Motor neuron (in vitro differentiated cells): ENCODE measurements around the gene PEX12. TPM values are rescaled to one million over a fixed set of nuclear protein-coding genes. Genes with fewer than 3 reads are reported as not detected.

ENCODE experiments used
- ATAC-seq, 8 experiments: fragments of 200-7000 bp; cut with Tn5 transposase; replicated peaks in 6 of 8; 2 replicates each; pipeline ENCODE4 v1.8.0; 2021; ENCODE audit warnings: mild to moderate bottlenecking in 8 of 8, moderate library complexity in 8 of 8
- H3K27ac ChIP-seq, 2 donors: fragments of 250-450 bp; sonication (Bioruptor Pico); 2 replicates each; pipeline ENCODE4 v1.9.0; 2021; ENCODE audit warnings: antibody characterized with exemption in 2 of 2, mild to moderate bottlenecking in 2 of 2, moderate library complexity in 1 of 2
- H3K4me1 ChIP-seq, 2 donors: fragments of 250-450 bp; sonication (Bioruptor Pico); replicated peaks in 1 of 2; 2 replicates each; pipeline ENCODE4 v1.6.1; 2021; ENCODE audit warnings: antibody characterized with exemption in 2 of 2, mild to moderate bottlenecking in 2 of 2, moderate library complexity in 1 of 2
- H3K4me3 ChIP-seq, 5 donors: fragments of 250-450 bp; sonication (Bioruptor Pico); 2 replicates each; pipeline ENCODE4 v1.9.0; 2021; ENCODE audit warnings: antibody characterized with exemption in 5 of 5, mild to moderate bottlenecking in 5 of 5, moderate library complexity in 4 of 5
- WGBS, 10 experiments: fragments of 450-650 bp; shearing (Covaris generic); methylation state at CpG; one replicate each; pipeline ENCODE4 v1.0.0; 2022; 5-methylcytosine and 5-hydroxymethylcytosine counted together
- in situ Hi-C, 9 experiments: fragments of 400-800 bp; cut with MboI; loops; one replicate each; pipeline ENCODE4 v1.15.0; 2021; ENCODE audit warnings: low sequenced_read_pairs in 9 of 9, low pct_unique_long_range_greater_than_20kb in 2 of 9; ENCODE audit not compliant: unreplicated experiment in 9 of 9
- total RNA-seq, 8 experiments: library from RNA; unstranded; fragments of 300-600 nt; gene quantifications; 2 replicates each; pipeline versions ENCODE4 v1.2.3 to v1.2.4, GENCODE V29; 2022

The PEX12 gene
- total RNA-seq, 8 experiments from 2014 or later = 3.9 to 13.0 (median 6.8) TPM

- Histone ChIP-seq H3K4me3 (no peak overlapping the region), H3K4me1 (no peaks in the 10 kb centered on the region), H3K27ac (no peak overlapping the region)
- 82 to 100% (median 100%) methylated on average over 1 to 7 of the region's 7 CpGs; no CpG with 5 or more reads in 1 of the 10 experiments for WGBS, 10 experiments
- in situ Hi-C loops = loop anchor here in 3 of 9 experiments (25.0 kb wide), 1 partner anchor 134 kb away; the partner anchor contains the start of gene RASL10B (in 3 of the 3)
- no peak for ATAC-seq
Measured at GRCh38 chr17:35603674-35604073, 25.3 kb upstream of the PEX12 start.

GRCh38 chr17:35597604-35598003 is 19.2 kb upstream of the PEX12 start:
- no peak overlapping the region for H3K4me3 ChIP-seq

GRCh38 chr17:35596530-35597233 is 18.3 kb upstream of the PEX12 start:
- no peak overlapping the region for H3K27ac ChIP-seq
- WGBS, 10 experiments = 60 to 100% (median 96%) methylated on average over 1 to 17 of the region's 54 CpGs; no CpG with 5 or more reads in 2 of the 10 experiments
- H3K4me1 ChIP-seq = no peaks in the 10 kb centered on the region
- ATAC-seq = peak in 1 of 8 experiments; percentile 18
- in situ Hi-C loops = no loop called here
- no peak overlapping the region for H3K4me3 ChIP-seq

More at GRCh38 chr17:35597604-35598003, 19.2 kb upstream of the PEX12 start:
- WGBS, 10 experiments = 60 to 96% (median 84%) methylated on average over 1 to 5 of the region's 5 CpGs
- in situ Hi-C loops = no loop called here
- no peak for ATAC-seq
- H3K4me1 ChIP-seq = no peaks in the 10 kb centered on the region
- no peak overlapping the region for H3K27ac ChIP-seq

- H3K4me1 ChIP-seq = no peaks in the 10 kb centered on the region
- 80 to 100% (median 87%) methylated on average over 1 to 4 of the region's 4 CpGs; no CpG with 5 or more reads in 1 of the 10 experiments for WGBS, 10 experiments
- no peak for ATAC-seq
- H3K4me3 ChIP-seq = no peak overlapping the region
- H3K27ac ChIP-seq = no peak overlapping the region
- in situ Hi-C loops = no loop called here
Measured at GRCh38 chr17:35596072-35596471, 17.7 kb upstream of the PEX12 start.

- in situ Hi-C loops = no loop called here
- Histone ChIP-seq H3K4me3 (peak overlapping the region; percentile 52 to 98 (median 80)), H3K4me1 (peaks cover 6 to 31% of the 10 kb centered on the region in 2 donors), H3K27ac (peak overlapping the region in 1 of 2 donors; percentile 96)
- 10 to 86% (median 59%) methylated on average over 3 to 12 of the region's 12 CpGs for WGBS, 10 experiments
- ATAC-seq = no peak
Measured at GRCh38 chr17:35588196-35588920, 10.0 kb upstream of the PEX12 start.

- in situ Hi-C loops = no loop called here
- peaks cover 6 to 31% of the 10 kb centered on the region in 2 donors for H3K4me1 ChIP-seq
- H3K27ac ChIP-seq = peak within 1 kb of the TSS; percentile 87 to 96
- WGBS, 10 experiments = 0 to 4% (median 0%) methylated on average over 1 to 14 of the region's 50 CpGs; no CpG with 5 or more reads in 2 of the 10 experiments
- peak within 1 kb of the TSS; percentile 52 to 98 (median 80) for H3K4me3 ChIP-seq
- peak; percentile 87 to 94 (median 92) for ATAC-seq
Measured at GRCh38 chr17:35587074-35587961, 8.9 kb upstream of the PEX12 start, which contains the start of gene AP2B1. TSS of gene AP2B1 (plus strand) at chr17:35587322. CDS start at chr17:35594031, 6,709 bp downstream.

GRCh38 chr17:35586569-35587073 is 8.2 kb upstream of the PEX12 start:
- peak overlapping the region; percentile 87 to 96 for H3K27ac ChIP-seq
- peak; percentile 1 to 29 (median 7) for ATAC-seq
- in situ Hi-C loops = no loop called here
- 16 to 100% (median 31%) methylated on average over 1 to 7 of the region's 7 CpGs; no CpG with 5 or more reads in 1 of the 10 experiments for WGBS, 10 experiments
- H3K4me3 ChIP-seq = peak overlapping the region; percentile 52 to 98 (median 80)
- peaks cover 6 to 31% of the 10 kb centered on the region in 2 donors for H3K4me1 ChIP-seq

DNA sequence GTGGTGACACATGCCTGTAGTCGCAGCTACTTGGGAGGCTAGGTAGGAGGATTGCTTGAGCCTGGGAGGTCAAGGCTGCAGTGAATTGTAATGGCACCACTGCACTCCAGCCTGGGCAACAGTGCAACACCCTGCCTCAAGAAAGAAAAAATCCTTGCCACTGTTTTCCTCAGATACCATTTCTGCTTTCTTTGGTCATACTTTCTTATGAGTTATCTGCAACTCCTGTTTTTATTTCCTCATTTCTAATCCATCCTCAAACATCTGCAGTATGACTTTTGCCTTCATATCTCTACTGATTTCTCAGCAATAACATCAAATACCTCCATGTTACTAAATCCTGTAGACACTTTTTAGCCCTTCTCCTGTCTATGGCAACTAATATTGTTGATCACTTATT is 5.7 kb upstream of the PEX12 start:
- ATAC-seq = no peak
- Histone ChIP-seq H3K4me3 (no peak overlapping the region), H3K27ac (no peak overlapping the region), H3K4me1 (peaks cover 0 to 20% of the 10 kb centered on the region in 2 donors)
- WGBS, 10 experiments = 20 to 83% (median 67%) methylated on average over 1 of the region's 1 CpG; no CpG with 5 or more reads in 6 of the 10 experiments
- in situ Hi-C loops = no loop called here

DNA sequence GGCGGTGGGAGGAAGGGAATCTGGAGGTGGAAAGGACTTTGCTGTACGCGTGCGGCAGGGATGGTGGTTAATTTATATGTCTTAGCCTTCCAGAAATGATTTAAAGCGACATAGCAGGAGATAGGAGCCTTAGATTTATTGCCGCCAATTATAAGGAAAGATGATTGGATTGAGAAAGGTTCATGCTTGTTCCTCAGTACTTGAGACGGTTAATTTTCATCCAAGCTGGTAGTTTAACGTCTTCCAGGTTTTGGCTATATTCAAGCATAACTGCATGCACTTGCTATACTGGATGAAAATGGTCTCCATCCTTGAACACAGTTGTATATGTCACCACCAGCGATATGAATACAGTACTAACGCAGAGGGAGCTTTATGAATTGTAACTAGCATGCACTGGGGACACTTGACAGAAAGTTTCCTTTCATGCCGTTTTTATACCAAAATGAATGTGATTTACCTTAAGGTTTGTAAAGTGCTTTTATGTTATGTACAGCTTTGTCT is 610 bp upstream of the PEX12 start:
- peak overlapping the region; percentile 88 to 89 for H3K27ac ChIP-seq
- 0 to 30% (median 4%) methylated on average over 2 to 10 of the region's 11 CpGs; no CpG with 5 or more reads in 1 of the 10 experiments for WGBS, 10 experiments
- H3K4me1 ChIP-seq = peaks cover 8 to 16% of the 10 kb centered on the region in 2 donors
- no peak for ATAC-seq
- H3K4me3 ChIP-seq = peak overlapping the region; percentile 58 to 78 (median 64)
- in situ Hi-C loops = no loop called here

GRCh38 chr17:35577830-35578196 is 558 bp downstream of the PEX12 start:
- in situ Hi-C loops = no loop called here

GRCh38 chr17:35575759-35576158 is 2.6 kb downstream of the PEX12 start:
- Histone ChIP-seq H3K4me3 (no peak overlapping the region), H3K27ac (no peak overlapping the region), H3K4me1 (peaks cover 8 to 16% of the 10 kb centered on the region in 2 donors)
- no peak for ATAC-seq
- WGBS, 10 experiments = 60 to 100% (median 89%) methylated on average over 1 to 3 of the region's 3 CpGs; no CpG with 5 or more reads in 3 of the 10 experiments
- in situ Hi-C loops = no loop called here

More at GRCh38 chr17:35577830-35578196, 558 bp downstream of the PEX12 start:
- H3K27ac ChIP-seq = peak overlapping the region; percentile 88 to 89
- H3K4me1 ChIP-seq = peaks cover 8 to 16% of the 10 kb centered on the region in 2 donors
- WGBS, 10 experiments = 0 to 20% (median 3%) methylated on average over 1 to 8 of the region's 8 CpGs
- ATAC-seq = peak in 4 of 8 experiments; percentile 11 to 17 (median 14)
- H3K4me3 ChIP-seq = peak overlapping the region; percentile 58 to 78 (median 64)

DNA sequence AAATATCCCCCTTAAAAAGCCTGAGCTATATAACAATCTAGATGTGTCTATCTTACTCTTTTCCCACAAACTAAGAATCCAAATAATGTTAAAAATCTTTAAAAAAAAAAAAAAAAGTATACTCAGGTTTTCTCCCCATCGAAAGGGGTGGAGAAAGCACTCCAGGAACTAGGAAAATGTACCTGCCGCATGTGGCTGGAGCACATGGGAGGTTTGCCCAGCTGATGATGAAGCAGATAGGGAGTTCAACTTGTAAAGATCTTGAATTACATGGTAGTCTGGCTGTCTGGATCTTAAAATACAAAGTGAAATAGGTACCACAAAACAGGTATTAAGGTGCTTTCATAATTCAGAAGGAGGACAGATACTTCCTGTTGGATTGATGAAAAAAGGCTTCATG is 9.0 kb downstream of the PEX12 start:
- no peak overlapping the region for H3K4me3 ChIP-seq
- peaks cover 9 to 11% of the 10 kb centered on the region in 2 donors for H3K4me1 ChIP-seq
- in situ Hi-C loops = no loop called here
- no peak overlapping the region for H3K27ac ChIP-seq
- 76 to 100% (median 91%) methylated on average over 2 of the region's 2 CpGs; no CpG with 5 or more reads in 2 of the 10 experiments for WGBS, 10 experiments
- no peak for ATAC-seq
